HEK293 (cell line): ENCODE measurements around the gene TP63.

Source experiments
- CTCF ChIA-PET: fragments of 350-600 bp; formaldehyde crosslinking; extraction: SDS; loops from one replicate; lab custom pipeline; 2021; ENCODE audit warnings: antibody characterized with exemption; lab: Yijun Ruan, JAX
- POLR2A ChIA-PET: fragments of 300-600 bp; formaldehyde crosslinking; extraction: SDS; loops from one replicate; lab custom pipeline; 2020; ENCODE audit warnings: antibody characterized with exemption, inconsistent platforms; lab: Yijun Ruan, JAX
- H3K27ac ChIP-seq: fragments of 200-500 bp; sonication (Bioruptor generic); 2 replicates; pipeline ENCODE4 v1.5.1; 2014; ENCODE audit warnings: low read depth, low read length, control low read depth, inconsistent platforms; ENCODE audit errors: extremely low read depth
- H3K36me3 ChIP-seq, 2 experiments: fragments of 200-500 bp in 1 of 2; sonication (Bioruptor generic) in 1 of 2; 1 replicate in 1 of 2; 2 replicates in 1 of 2; pipeline ENCODE4 v1.5.1; 2014 to 2017; ENCODE audit warnings: inconsistent platforms in 2 of 2, low read length in 2 of 2; ENCODE audit not compliant: control insufficient read depth in 2 of 2, insufficient read depth in 1 of 2
- H3K4me1 ChIP-seq: fragments of 200-500 bp; sonication (Bioruptor generic); 2 replicates; pipeline ENCODE4 v1.5.1; 2014; ENCODE audit warnings: mild to moderate bottlenecking, low read length, inconsistent platforms; ENCODE audit not compliant: control insufficient read depth, insufficient read depth
- H3K4me3 ChIP-seq: 2 replicates; pipeline ENCODE4 v1.5.1; 2011; ENCODE audit warnings: low read depth, mild to moderate bottlenecking, control low read depth, low read length, moderate library complexity
- H3K9me3 ChIP-seq: fragments of 200-500 bp; sonication (Bioruptor generic); 2 replicates; pipeline ENCODE4 v1.5.1; 2014; ENCODE audit warnings: low read depth, low read length, inconsistent platforms; ENCODE audit not compliant: control insufficient read depth, insufficient read depth
- GLIS1 ChIP-seq: fragments of 450-650 bp; formaldehyde crosslinking; IDR thresholded peaks from 2 replicates; pipeline ENCODE4 v1.5.1; 2016; ENCODE audit warnings: missing biosample characterization, missing genetic modification characterization
- KLF10 ChIP-seq: fragments of 450-650 bp; IDR thresholded peaks from 2 replicates; pipeline ENCODE4 v1.5.1; 2018; ENCODE audit warnings: missing biosample characterization, mild to moderate bottlenecking, missing genetic modification characterization
- KLF7 ChIP-seq: fragments of 450-650 bp; formaldehyde crosslinking; IDR thresholded peaks from 2 replicates; pipeline ENCODE4 v1.5.1; 2016; ENCODE audit warnings: missing biosample characterization, missing genetic modification characterization, borderline replicate concordance
- SETDB1 ChIP-seq: IDR thresholded peaks from one replicate; pipeline ENCODE4 v1.6.1; 2017; ENCODE audit warnings: mild to moderate bottlenecking, low read length, moderate library complexity, mixed read lengths; ENCODE audit not compliant: insufficient read length
- SP3 ChIP-seq: fragments of 450-650 bp; formaldehyde crosslinking; IDR thresholded peaks from 2 replicates; pipeline ENCODE4 v1.5.1; 2016; ENCODE audit warnings: missing biosample characterization, missing genetic modification characterization
- YY2 ChIP-seq: fragments of 450-650 bp; formaldehyde crosslinking; IDR thresholded peaks from 2 replicates; pipeline ENCODE4 v1.5.1; 2016; ENCODE audit warnings: missing biosample characterization, missing genetic modification characterization
- ZBTB17 ChIP-seq: fragments of 450-650 bp; formaldehyde crosslinking; IDR thresholded peaks from 2 replicates; pipeline ENCODE4 v1.5.1; 2016; ENCODE audit warnings: missing biosample characterization, missing genetic modification characterization
- ZEB2 ChIP-seq: fragments of 450-650 bp; formaldehyde crosslinking; IDR thresholded peaks from 2 replicates; pipeline ENCODE4 v1.5.1; 2016; ENCODE audit warnings: missing biosample characterization, missing genetic modification characterization
- ZFP37 ChIP-seq: fragments of 450-650 bp; formaldehyde crosslinking; IDR thresholded peaks from 2 replicates; pipeline ENCODE4 v1.5.1; 2016; ENCODE audit warnings: missing biosample characterization, missing genetic modification characterization
- ZNF155 ChIP-seq: fragments of 450-650 bp; formaldehyde crosslinking; IDR thresholded peaks from 2 replicates; pipeline ENCODE4 v1.5.1; 2016; ENCODE audit warnings: missing biosample characterization, missing genetic modification characterization
- ZNF174 ChIP-seq: fragments of 450-650 bp; formaldehyde crosslinking; IDR thresholded peaks from 2 replicates; pipeline ENCODE4 v1.5.0; 2017; ENCODE audit warnings: missing biosample characterization, mild to moderate bottlenecking, missing genetic modification characterization
- ZNF214 ChIP-seq: fragments of 450-650 bp; formaldehyde crosslinking; IDR thresholded peaks from 2 replicates; pipeline ENCODE4 v1.5.1; 2017; ENCODE audit warnings: missing biosample characterization, mild to moderate bottlenecking, missing genetic modification characterization, borderline replicate concordance
- ZNF221 ChIP-seq: fragments of 450-650 bp; formaldehyde crosslinking; IDR thresholded peaks from 2 replicates; pipeline ENCODE4 v1.5.1; 2017; ENCODE audit warnings: missing biosample characterization, missing genetic modification characterization, borderline replicate concordance
- ZNF223 ChIP-seq: fragments of 450-650 bp; formaldehyde crosslinking; IDR thresholded peaks from 2 replicates; pipeline ENCODE4 v1.5.1; 2016; ENCODE audit warnings: missing biosample characterization, missing genetic modification characterization
- ZNF311 ChIP-seq: fragments of 450-650 bp; formaldehyde crosslinking; IDR thresholded peaks from 2 replicates; pipeline ENCODE4 v1.5.1; 2017; ENCODE audit warnings: missing biosample characterization, missing genetic modification characterization, borderline replicate concordance
- ZNF335 ChIP-seq: fragments of 450-650 bp; formaldehyde crosslinking; conservative IDR thresholded peaks from 2 replicates; pipeline ENCODE4 v1.5.1; 2016; ENCODE audit warnings: missing biosample characterization, missing genetic modification characterization
- ZNF423 ChIP-seq: fragments of 450-650 bp; formaldehyde crosslinking; IDR thresholded peaks from 2 replicates; pipeline ENCODE4 v1.5.1; 2016; ENCODE audit warnings: missing biosample characterization, missing genetic modification characterization
- ZNF433 ChIP-seq: fragments of 450-650 bp; formaldehyde crosslinking; IDR thresholded peaks from 2 replicates; pipeline ENCODE4 v1.5.1; 2016; ENCODE audit warnings: missing biosample characterization, missing genetic modification characterization, low read depth
- ZNF670 ChIP-seq: fragments of 450-650 bp; formaldehyde crosslinking; IDR thresholded peaks from 2 replicates; pipeline ENCODE4 v1.5.1; 2016; ENCODE audit warnings: missing biosample characterization, missing genetic modification characterization, low read depth
- ZNF76 ChIP-seq: fragments of 450-650 bp; formaldehyde crosslinking; IDR thresholded peaks from 2 replicates; pipeline ENCODE4; 2016; ENCODE audit warnings: low read depth, missing biosample characterization, missing genetic modification characterization, borderline replicate concordance
- ZNF791 ChIP-seq: fragments of 450-650 bp; formaldehyde crosslinking; IDR thresholded peaks from 2 replicates; pipeline ENCODE4 v1.5.1; 2016; ENCODE audit warnings: missing biosample characterization, missing genetic modification characterization
- TF ChIP-seq, protein P1 (sequence below): fragments of 450-650 bp; formaldehyde crosslinking; IDR thresholded peaks from 2 replicates; pipeline ENCODE4 v1.5.1; 2017; ENCODE audit warnings: missing biosample characterization, missing genetic modification characterization
- TF ChIP-seq, protein P2 (sequence below): fragments of 450-650 bp; formaldehyde crosslinking; IDR thresholded peaks from 2 replicates; pipeline ENCODE4 v1.5.1; 2016; ENCODE audit warnings: missing biosample characterization, missing genetic modification characterization
- TF ChIP-seq, protein P3 (sequence below): fragments of 450-650 bp; formaldehyde crosslinking; IDR thresholded peaks from 2 replicates; pipeline ENCODE4 v1.5.1; 2016; ENCODE audit warnings: missing biosample characterization, missing genetic modification characterization, low read depth
- TF ChIP-seq, protein P4 (sequence below): fragments of 450-650 bp; IDR thresholded peaks from 2 replicates; pipeline ENCODE4 v1.5.1; 2018; ENCODE audit warnings: missing biosample characterization, missing genetic modification characterization
- TF ChIP-seq, protein P5 (sequence below): fragments of 450-650 bp; formaldehyde crosslinking; IDR thresholded peaks from 2 replicates; pipeline ENCODE4 v1.5.1; 2016; ENCODE audit warnings: missing biosample characterization, missing genetic modification characterization

TP63 gene

DNA sequence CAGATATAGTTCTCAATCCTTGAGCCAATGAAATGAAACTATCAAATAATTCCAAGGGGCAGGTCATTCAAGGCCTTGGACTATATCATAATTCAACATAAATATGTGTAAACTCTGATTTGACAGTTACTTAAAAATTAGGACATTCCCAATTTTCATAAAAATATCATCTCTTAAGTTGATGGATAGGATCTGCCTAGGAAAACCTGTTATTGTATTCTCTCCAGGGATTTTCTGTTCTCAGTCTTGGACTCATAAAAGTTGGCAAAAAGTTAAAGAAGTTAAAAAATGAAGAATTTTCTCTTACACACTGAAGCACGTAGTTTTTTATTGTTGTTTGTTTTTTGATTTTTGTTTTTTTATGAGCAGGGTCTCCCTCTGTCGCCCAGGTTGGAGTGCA is 109.0 kb downstream of the TP63 start:
- Histone ChIP-seq H3K36me3 (no peaks in the 10 kb centered on the region), H3K27ac (no peak overlapping the region), H3K4me3 (no peak overlapping the region), H3K4me1 (no peaks in the 10 kb centered on the region), H3K9me3 (no peaks in the 10 kb centered on the region)
- TF ChIP-seq, protein P1, sequence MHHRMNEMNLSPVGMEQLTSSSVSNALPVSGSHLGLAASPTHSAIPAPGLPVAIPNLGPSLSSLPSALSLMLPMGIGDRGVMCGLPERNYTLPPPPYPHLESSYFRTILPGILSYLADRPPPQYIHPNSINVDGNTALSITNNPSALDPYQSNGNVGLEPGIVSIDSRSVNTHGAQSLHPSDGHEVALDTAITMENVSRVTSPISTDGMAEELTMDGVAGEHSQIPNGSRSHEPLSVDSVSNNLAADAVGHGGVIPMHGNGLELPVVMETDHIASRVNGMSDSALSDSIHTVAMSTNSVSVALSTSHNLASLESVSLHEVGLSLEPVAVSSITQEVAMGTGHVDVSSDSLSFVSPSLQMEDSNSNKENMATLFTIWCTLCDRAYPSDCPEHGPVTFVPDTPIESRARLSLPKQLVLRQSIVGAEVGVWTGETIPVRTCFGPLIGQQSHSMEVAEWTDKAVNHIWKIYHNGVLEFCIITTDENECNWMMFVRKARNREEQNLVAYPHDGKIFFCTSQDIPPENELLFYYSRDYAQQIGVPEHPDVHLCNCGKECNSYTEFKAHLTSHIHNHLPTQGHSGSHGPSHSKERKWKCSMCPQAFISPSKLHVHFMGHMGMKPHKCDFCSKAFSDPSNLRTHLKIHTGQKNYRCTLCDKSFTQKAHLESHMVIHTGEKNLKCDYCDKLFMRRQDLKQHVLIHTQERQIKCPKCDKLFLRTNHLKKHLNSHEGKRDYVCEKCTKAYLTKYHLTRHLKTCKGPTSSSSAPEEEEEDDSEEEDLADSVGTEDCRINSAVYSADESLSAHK (tag by site-specific recombination): no peak
- TF ChIP-seq ZNF791 (tag by site-specific recombination) (no peak), ZEB2 (tag by site-specific recombination) (no peak), SETDB1 (no peak), ZNF335 (no peak), GLIS1 (tag by site-specific recombination) (no peak), ZNF223 (no peak), ZBTB17 (tag by site-specific recombination) (no peak), SP3 (tag by site-specific recombination) (no peak), ZNF670 (tag by site-specific recombination) (no peak), KLF10 (tag by site-specific recombination) (no peak), ZNF423 (tag by site-specific recombination) (no peak), KLF7 (no peak), ZNF214 (tag by site-specific recombination) (no peak), ZNF433 (tag by site-specific recombination) (no peak)
- TF ChIP-seq, protein P2, sequence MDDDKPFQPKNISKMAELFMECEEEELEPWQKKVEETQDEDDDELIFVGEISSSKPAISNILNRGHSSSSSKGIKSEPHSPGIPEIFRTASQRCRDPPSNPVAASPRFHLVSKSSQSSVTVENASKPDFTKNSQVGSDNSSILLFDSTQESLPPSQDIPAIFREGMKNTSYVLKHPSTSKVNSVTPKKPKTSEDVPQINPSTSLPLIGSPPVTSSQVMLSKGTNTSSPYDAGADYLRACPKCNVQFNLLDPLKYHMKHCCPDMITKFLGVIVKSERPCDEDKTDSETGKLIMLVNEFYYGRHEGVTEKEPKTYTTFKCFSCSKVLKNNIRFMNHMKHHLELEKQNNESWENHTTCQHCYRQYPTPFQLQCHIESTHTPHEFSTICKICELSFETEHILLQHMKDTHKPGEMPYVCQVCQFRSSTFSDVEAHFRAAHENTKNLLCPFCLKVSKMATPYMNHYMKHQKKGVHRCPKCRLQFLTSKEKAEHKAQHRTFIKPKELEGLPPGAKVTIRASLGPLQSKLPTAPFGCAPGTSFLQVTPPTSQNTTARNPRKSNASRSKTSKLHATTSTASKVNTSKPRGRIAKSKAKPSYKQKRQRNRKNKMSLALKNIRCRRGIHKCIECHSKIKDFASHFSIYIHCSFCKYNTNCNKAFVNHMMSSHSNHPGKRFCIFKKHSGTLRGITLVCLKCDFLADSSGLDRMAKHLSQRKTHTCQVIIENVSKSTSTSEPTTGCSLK (tag by site-specific recombination): no peak
- TF ChIP-seq, protein P3, sequence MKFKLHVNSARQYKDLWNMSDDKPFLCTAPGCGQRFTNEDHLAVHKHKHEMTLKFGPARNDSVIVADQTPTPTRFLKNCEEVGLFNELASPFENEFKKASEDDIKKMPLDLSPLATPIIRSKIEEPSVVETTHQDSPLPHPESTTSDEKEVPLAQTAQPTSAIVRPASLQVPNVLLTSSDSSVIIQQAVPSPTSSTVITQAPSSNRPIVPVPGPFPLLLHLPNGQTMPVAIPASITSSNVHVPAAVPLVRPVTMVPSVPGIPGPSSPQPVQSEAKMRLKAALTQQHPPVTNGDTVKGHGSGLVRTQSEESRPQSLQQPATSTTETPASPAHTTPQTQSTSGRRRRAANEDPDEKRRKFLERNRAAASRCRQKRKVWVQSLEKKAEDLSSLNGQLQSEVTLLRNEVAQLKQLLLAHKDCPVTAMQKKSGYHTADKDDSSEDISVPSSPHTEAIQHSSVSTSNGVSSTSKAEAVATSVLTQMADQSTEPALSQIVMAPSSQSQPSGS (tag by site-specific recombination): no peak
- TF ChIP-seq, protein P4, sequence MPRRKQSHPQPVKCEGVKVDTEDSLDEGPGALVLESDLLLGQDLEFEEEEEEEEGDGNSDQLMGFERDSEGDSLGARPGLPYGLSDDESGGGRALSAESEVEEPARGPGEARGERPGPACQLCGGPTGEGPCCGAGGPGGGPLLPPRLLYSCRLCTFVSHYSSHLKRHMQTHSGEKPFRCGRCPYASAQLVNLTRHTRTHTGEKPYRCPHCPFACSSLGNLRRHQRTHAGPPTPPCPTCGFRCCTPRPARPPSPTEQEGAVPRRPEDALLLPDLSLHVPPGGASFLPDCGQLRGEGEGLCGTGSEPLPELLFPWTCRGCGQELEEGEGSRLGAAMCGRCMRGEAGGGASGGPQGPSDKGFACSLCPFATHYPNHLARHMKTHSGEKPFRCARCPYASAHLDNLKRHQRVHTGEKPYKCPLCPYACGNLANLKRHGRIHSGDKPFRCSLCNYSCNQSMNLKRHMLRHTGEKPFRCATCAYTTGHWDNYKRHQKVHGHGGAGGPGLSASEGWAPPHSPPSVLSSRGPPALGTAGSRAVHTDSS: no peak
- ChIA-PET CTCF (no interaction called here), POLR2A (no interaction called here)

DNA sequence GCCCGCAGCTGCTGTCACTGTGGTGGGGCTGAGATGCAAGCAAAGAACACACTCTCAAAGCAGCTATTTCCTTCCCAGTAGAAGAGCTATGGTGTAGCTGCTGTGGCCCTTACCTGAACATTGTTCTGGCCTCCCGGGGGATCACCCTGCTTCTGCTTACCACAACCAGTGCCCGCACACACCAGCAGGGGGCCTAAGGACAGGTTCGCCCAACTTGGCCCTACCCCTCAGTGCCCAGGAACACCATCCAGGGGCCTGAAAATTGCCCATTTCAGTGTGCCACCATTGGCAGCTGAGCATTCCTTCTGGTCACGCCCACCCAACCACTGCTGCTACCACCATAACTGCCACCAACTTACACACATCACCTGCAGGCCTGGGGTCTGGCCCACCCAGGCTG is 113.0 kb downstream of the TP63 start:
- TF ChIP-seq ZNF221 (tag by site-specific recombination) (no peak), ZNF311 (tag by site-specific recombination) (no peak), ZNF76 (tag by site-specific recombination) (no peak), ZNF155 (tag by site-specific recombination) (no peak), YY2 (tag by site-specific recombination) (no peak), ZNF174 (no peak), ZFP37 (tag by site-specific recombination) (no peak)
- TF ChIP-seq, protein P5, sequence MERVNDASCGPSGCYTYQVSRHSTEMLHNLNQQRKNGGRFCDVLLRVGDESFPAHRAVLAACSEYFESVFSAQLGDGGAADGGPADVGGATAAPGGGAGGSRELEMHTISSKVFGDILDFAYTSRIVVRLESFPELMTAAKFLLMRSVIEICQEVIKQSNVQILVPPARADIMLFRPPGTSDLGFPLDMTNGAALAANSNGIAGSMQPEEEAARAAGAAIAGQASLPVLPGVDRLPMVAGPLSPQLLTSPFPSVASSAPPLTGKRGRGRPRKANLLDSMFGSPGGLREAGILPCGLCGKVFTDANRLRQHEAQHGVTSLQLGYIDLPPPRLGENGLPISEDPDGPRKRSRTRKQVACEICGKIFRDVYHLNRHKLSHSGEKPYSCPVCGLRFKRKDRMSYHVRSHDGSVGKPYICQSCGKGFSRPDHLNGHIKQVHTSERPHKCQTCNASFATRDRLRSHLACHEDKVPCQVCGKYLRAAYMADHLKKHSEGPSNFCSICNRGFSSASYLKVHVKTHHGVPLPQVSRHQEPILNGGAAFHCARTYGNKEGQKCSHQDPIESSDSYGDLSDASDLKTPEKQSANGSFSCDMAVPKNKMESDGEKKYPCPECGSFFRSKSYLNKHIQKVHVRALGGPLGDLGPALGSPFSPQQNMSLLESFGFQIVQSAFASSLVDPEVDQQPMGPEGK (tag by site-specific recombination): no peak
- TF ChIP-seq, all 188 proteins: peak for 0
- CTCF ChIA-PET: interaction anchor here (0.6 kb wide), 1 partner anchor 43 kb away, joined by 3 read pairs; no protein-coding TSS in a partner anchor
- no peak overlapping the region for H3K4me3 ChIP-seq
- H3K36me3 ChIP-seq: no peaks in the 10 kb centered on the region
- H3K9me3 ChIP-seq: no peaks in the 10 kb centered on the region
- POLR2A ChIA-PET: no interaction called here
- H3K4me1 ChIP-seq: no peaks in the 10 kb centered on the region
- no peak overlapping the region for H3K27ac ChIP-seq
